ENCODE measurements around the gene ENDOD1.

Gene ENDOD1

DNA sequence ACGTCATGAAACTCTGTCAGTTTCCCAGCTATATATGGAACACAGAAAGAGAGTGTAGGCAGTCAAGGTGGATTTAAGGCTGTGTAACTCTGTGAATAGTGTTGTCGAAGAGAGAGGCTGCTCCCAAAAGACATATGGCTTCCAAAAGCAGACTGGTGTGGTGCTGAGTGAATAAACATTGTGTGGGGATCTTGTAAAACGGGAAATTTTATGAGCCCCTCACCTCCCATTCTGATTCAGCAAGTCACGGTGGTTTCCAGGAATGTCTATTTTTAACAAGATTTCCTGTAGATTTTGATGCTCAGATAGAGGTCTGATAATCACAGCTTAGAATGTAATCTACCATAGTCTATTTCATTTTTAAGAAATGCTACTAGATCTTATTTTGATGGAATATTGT, 73.5 kb downstream of the ENDOD1 start:
- no peak overlapping the region for H3K4me3 ChIP-seq (ENCODE audit: low read length)
- H3F3A ChIP-seq (ENCODE audit: insufficient read depth, low read length): no peaks in the 10 kb centered on the region
- no peak overlapping the region for H2AFZ ChIP-seq (ENCODE audit: low read length)
- DNase-seq: no peak
- H3K9ac ChIP-seq (ENCODE audit: low read length): no peak overlapping the region
- H3K27me3 ChIP-seq (replicated peaks; ENCODE audit: insufficient read depth, low read length): no peaks in the 10 kb centered on the region
- no peaks in the 10 kb centered on the region for H3K79me2 ChIP-seq (ENCODE audit: low read length)
- no peak overlapping the region for H3K4me2 ChIP-seq (ENCODE audit: low read depth, low read length)
- H3K9me2 ChIP-seq (replicated peaks; ENCODE audit: insufficient read depth, low read length): no peaks in the 10 kb centered on the region
- H3K4me1 ChIP-seq (ENCODE audit: low read length): no peaks in the 10 kb centered on the region
- no peaks in the 10 kb centered on the region for H3K36me3 ChIP-seq (replicated peaks; ENCODE audit: insufficient read depth, low read length)
- no peaks in the 10 kb centered on the region for H3K9me3 ChIP-seq (replicated peaks; ENCODE audit: insufficient read depth, low read length)
- no peak for TF ChIP-seq EZH2phosphoT487 (IDR thresholded peaks at IDR 0.05; ENCODE audit: low read length)
- TF ChIP-seq, protein P1, sequence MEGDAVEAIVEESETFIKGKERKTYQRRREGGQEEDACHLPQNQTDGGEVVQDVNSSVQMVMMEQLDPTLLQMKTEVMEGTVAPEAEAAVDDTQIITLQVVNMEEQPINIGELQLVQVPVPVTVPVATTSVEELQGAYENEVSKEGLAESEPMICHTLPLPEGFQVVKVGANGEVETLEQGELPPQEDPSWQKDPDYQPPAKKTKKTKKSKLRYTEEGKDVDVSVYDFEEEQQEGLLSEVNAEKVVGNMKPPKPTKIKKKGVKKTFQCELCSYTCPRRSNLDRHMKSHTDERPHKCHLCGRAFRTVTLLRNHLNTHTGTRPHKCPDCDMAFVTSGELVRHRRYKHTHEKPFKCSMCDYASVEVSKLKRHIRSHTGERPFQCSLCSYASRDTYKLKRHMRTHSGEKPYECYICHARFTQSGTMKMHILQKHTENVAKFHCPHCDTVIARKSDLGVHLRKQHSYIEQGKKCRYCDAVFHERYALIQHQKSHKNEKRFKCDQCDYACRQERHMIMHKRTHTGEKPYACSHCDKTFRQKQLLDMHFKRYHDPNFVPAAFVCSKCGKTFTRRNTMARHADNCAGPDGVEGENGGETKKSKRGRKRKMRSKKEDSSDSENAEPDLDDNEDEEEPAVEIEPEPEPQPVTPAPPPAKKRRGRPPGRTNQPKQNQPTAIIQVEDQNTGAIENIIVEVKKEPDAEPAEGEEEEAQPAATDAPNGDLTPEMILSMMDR (IDR thresholded peaks at IDR 0.05; ENCODE audit: low read length): no peak
- TF ChIP-seq EZH2 (optimal IDR thresholded peaks at IDR 0.05; ENCODE audit: low read depth, low read length): no peak
- H3K27ac ChIP-seq (ENCODE audit: low read length): no peak overlapping the region
- no peaks in the 10 kb centered on the region for H4K20me1 ChIP-seq (ENCODE audit: insufficient read depth, low read length)

DNA sequence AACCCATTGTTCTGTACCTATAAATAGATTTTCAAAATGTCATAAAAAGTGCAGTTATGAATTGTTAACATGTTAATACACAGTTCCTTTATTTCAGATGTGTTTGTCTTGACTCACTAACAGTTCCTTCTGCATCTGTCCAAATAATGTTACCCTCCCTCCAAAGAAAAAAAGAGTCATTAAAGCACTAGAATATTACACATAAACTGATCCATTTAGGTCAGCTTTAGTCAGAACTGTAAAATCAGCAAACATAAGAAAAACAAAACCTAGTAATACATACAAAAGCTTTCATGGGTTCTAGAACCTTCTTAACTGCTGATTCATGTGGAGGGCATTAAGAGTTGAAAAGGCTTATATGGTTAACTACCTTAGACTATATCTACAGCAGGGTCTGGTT, 76.0 kb downstream of the ENDOD1 start:
- H3F3A ChIP-seq (ENCODE audit: insufficient read depth, low read length): no peaks in the 10 kb centered on the region
- no peak overlapping the region for H2AFZ ChIP-seq (ENCODE audit: low read length)
- TF ChIP-seq EZH2phosphoT487 (IDR thresholded peaks at IDR 0.05; ENCODE audit: low read length): no peak
- no peak for TF ChIP-seq EZH2 (optimal IDR thresholded peaks at IDR 0.05; ENCODE audit: low read depth, low read length)
- TF ChIP-seq, protein P1 (IDR thresholded peaks at IDR 0.05; ENCODE audit: low read length): no peak
- no peaks in the 10 kb centered on the region for H3K4me1 ChIP-seq (ENCODE audit: low read length)
- H3K9ac ChIP-seq (ENCODE audit: low read length): no peak overlapping the region
- H3K27me3 ChIP-seq (replicated peaks; ENCODE audit: insufficient read depth, low read length): no peaks in the 10 kb centered on the region
- no peak overlapping the region for H3K4me3 ChIP-seq (ENCODE audit: low read length)
- H3K9me3 ChIP-seq (replicated peaks; ENCODE audit: insufficient read depth, low read length): no peaks in the 10 kb centered on the region
- no peak overlapping the region for H3K4me2 ChIP-seq (ENCODE audit: low read depth, low read length)
- no peak overlapping the region for H3K27ac ChIP-seq (ENCODE audit: low read length)
- H3K9me2 ChIP-seq (replicated peaks; ENCODE audit: insufficient read depth, low read length): no peaks in the 10 kb centered on the region
- H3K36me3 ChIP-seq (replicated peaks; ENCODE audit: insufficient read depth, low read length): no peaks in the 10 kb centered on the region
- no peaks in the 10 kb centered on the region for H3K79me2 ChIP-seq (ENCODE audit: low read length)
- H4K20me1 ChIP-seq (ENCODE audit: insufficient read depth, low read length): no peaks in the 10 kb centered on the region
- DNase-seq: no peak

DNA sequence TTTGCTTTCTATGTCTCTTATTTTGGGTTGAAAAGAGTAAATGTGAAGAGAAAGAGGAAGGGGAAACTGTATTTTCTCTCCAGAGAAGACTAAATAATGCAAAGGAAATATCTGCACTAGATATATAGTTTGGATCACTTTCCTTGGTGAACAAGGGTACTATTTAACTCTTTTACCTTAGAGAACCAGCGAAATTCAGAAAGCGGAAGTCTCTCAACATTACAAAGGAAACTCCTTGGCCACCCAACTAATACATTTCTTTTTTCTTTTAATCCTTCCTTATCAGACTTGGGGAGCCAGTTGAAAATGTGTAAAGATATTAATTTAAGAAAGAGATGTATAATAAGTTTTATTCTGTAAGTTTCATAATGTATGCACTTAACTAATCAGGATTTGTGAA, 77.1 kb downstream of the ENDOD1 start:
- H4K20me1 ChIP-seq (ENCODE audit: insufficient read depth, low read length): no peaks in the 10 kb centered on the region

More for the DNA sequence above, 77.1 kb downstream of the ENDOD1 start:
- Histone ChIP-seq H2AFZ (ENCODE audit: low read length) (no peak overlapping the region), H3K79me2 (ENCODE audit: low read length) (no peaks in the 10 kb centered on the region), H3K4me3 (ENCODE audit: low read length) (no peak overlapping the region), H3F3A (ENCODE audit: insufficient read depth, low read length) (no peaks in the 10 kb centered on the region), H3K4me2 (ENCODE audit: low read depth, low read length) (no peak overlapping the region), H3K9me3 (replicated peaks; ENCODE audit: insufficient read depth, low read length) (no peaks in the 10 kb centered on the region), H3K9me2 (replicated peaks; ENCODE audit: insufficient read depth, low read length) (no peaks in the 10 kb centered on the region), H3K27ac (ENCODE audit: low read length) (no peak overlapping the region), H3K4me1 (ENCODE audit: low read length) (no peaks in the 10 kb centered on the region), H3K36me3 (replicated peaks; ENCODE audit: insufficient read depth, low read length) (no peaks in the 10 kb centered on the region), H3K27me3 (replicated peaks; ENCODE audit: insufficient read depth, low read length) (no peaks in the 10 kb centered on the region), H3K9ac (ENCODE audit: low read length) (no peak overlapping the region)
- TF ChIP-seq EZH2phosphoT487 (IDR thresholded peaks at IDR 0.05; ENCODE audit: low read length) (no peak), EZH2 (optimal IDR thresholded peaks at IDR 0.05; ENCODE audit: low read depth, low read length) (no peak)
- TF ChIP-seq, protein P1 (IDR thresholded peaks at IDR 0.05; ENCODE audit: low read length): no peak
- DNase-seq: no peak

Measured in MM.1S (cell line).